ENCODE data around the gene NAALADL2.
"Not testable (repeated sequence)": the region's sequence is repeated elsewhere in the genome, so short reads cannot be mapped to it uniquely, and the experiment has no call there.

The NAALADL2 gene

GRCh38 chr3:175807175-175807574 lies 948.0 kb downstream of the NAALADL2 start:
- H3K4me3 ChIP-seq (ENCODE audit: low read depth, low read length), result no peak overlapping the region
- DNase-seq, result no peak
- in situ Hi-C loops (cut with HindIII; ENCODE audit: low pct_ligation_motif_present, low sequenced_read_pairs), result no loop called here

GRCh38 chr3:175818811-175819464 lies 959.8 kb downstream of the NAALADL2 start:
- in situ Hi-C loops (cut with HindIII; ENCODE audit: low pct_ligation_motif_present, low sequenced_read_pairs), result no loop called here
- Histone ChIP-seq H3K27ac (no peak overlapping the region), H3K4me3 (ENCODE audit: low read depth, low read length) (no peak overlapping the region), H3K36me3 (replicated peaks) (no peaks in the 10 kb centered on the region), H3K27me3 (replicated peaks) (no peaks in the 10 kb centered on the region)
- no peak for DNase-seq
- TF ChIP-seq CTCF (IDR thresholded peaks at IDR 0.05; ENCODE audit: low read depth, low read length, missing control alignments), result no peak

More at GRCh38 chr3:175807175-175807574, 948.0 kb downstream of the NAALADL2 start:
- no peaks in the 10 kb centered on the region for H3K36me3 ChIP-seq (replicated peaks)
- no peaks in the 10 kb centered on the region for H3K27me3 ChIP-seq (replicated peaks)
- no peak for TF ChIP-seq CTCF (IDR thresholded peaks at IDR 0.05; ENCODE audit: low read depth, low read length, missing control alignments)
- H3K27ac ChIP-seq, result no peak overlapping the region

- H3K4me3 ChIP-seq (ENCODE audit: low read depth, low read length); DNase-seq; H3K27ac ChIP-seq; H3K36me3 ChIP-seq (replicated peaks); in situ Hi-C loops (cut with HindIII; ENCODE audit: low pct_ligation_motif_present, low sequenced_read_pairs); H3K27me3 ChIP-seq (replicated peaks): not testable (repeated sequence)
These were observed 963.8 kb downstream of the NAALADL2 start for GRCh38 chr3:175822766-175823491.

GRCh38 chr3:175825016-175825580 lies 966.0 kb downstream of the NAALADL2 start:
- H3K36me3 ChIP-seq (replicated peaks); H3K27me3 ChIP-seq (replicated peaks); DNase-seq; in situ Hi-C loops (cut with HindIII; ENCODE audit: low pct_ligation_motif_present, low sequenced_read_pairs); H3K27ac ChIP-seq; H3K4me3 ChIP-seq (ENCODE audit: low read depth, low read length): not testable (repeated sequence)

- no peaks in the 10 kb centered on the region for H3K36me3 ChIP-seq (replicated peaks)
- no peak for DNase-seq
- in situ Hi-C loops (cut with HindIII; ENCODE audit: low pct_ligation_motif_present, low sequenced_read_pairs), result no loop called here
- no peaks in the 10 kb centered on the region for H3K27me3 ChIP-seq (replicated peaks)
- no peak for TF ChIP-seq CTCF (IDR thresholded peaks at IDR 0.05; ENCODE audit: low read depth, low read length, missing control alignments)
- no peak overlapping the region for H3K4me3 ChIP-seq (ENCODE audit: low read depth, low read length)
- H3K27ac ChIP-seq, result no peak overlapping the region
These were observed 967.6 kb downstream of the NAALADL2 start for GRCh38 chr3:175826759-175827158.

GRCh38 chr3:175829809-175830208 lies 970.7 kb downstream of the NAALADL2 start:
- in situ Hi-C loops (cut with HindIII; ENCODE audit: low pct_ligation_motif_present, low sequenced_read_pairs), result not testable (repeated sequence)

GRCh38 chr3:175835763-175836162 lies 976.6 kb downstream of the NAALADL2 start:
- DNase-seq; in situ Hi-C loops (cut with HindIII; ENCODE audit: low pct_ligation_motif_present, low sequenced_read_pairs); H3K27ac ChIP-seq; H3K27me3 ChIP-seq (replicated peaks); H3K4me3 ChIP-seq (ENCODE audit: low read depth, low read length); H3K36me3 ChIP-seq (replicated peaks): not testable (repeated sequence)

More at GRCh38 chr3:175829809-175830208, 970.7 kb downstream of the NAALADL2 start:
- H3K36me3 ChIP-seq (replicated peaks); DNase-seq; H3K27ac ChIP-seq; H3K27me3 ChIP-seq (replicated peaks); H3K4me3 ChIP-seq (ENCODE audit: low read depth, low read length): not testable (repeated sequence)
